CD4-positive, alpha-beta T cell treated with Interleukin-21 for 1 hour (primary cell): ENCODE measurements around the gene ZFAND2B.
A peak's percentile ranks its signal among the peaks of the same experiment; 100 is the strongest.

Experiments used
- DNase-seq: peaks from one replicate; pipeline ENCODE4 v3.0.0-alpha.2; 2020

ZFAND2B gene

DNA sequence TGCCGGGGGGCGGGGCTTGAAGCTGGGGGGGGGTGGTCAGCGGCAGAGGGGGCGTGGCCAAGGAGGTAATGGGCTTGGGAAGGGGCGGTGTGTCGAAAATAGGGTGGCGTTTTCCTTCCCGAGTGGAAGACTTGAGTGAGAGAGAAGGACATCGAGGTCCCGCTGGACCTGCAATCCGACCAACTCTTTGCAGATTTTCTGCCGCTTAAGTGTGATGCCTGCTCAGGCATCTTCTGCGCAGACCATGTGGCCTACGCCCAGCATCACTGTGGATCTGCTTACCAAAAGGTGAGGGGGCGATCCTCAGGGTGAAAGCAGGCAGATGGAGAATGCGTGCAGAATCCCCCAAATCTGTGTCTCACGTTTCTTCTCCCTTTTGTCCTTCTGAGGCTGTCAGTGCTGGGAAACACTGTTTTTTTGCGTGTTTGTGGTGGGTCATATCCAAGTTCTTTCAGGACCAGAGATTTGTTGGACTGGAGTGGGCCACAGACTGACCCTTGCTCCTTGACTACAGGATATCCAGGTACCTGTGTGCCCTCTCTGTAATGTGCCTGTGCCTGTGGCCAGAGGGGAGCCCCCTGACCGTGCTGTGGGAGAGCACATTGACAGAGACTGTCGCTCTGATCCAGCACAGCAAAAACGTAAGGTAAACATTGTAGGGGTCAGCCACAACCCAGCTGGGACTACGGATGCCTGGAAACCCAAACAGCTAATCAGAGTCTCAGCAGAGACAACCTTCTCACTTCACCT lies 727 bp downstream of the ZFAND2B start:
- DNase-seq, result no peak

- no peak for DNase-seq
Observed at GRCh38 chr2:219207884-219208740, 1.5 kb downstream of the ZFAND2B start.

GRCh38 chr2:219209236-219210195 lies 2.9 kb downstream of the ZFAND2B start:
- no peak for DNase-seq

DNA sequence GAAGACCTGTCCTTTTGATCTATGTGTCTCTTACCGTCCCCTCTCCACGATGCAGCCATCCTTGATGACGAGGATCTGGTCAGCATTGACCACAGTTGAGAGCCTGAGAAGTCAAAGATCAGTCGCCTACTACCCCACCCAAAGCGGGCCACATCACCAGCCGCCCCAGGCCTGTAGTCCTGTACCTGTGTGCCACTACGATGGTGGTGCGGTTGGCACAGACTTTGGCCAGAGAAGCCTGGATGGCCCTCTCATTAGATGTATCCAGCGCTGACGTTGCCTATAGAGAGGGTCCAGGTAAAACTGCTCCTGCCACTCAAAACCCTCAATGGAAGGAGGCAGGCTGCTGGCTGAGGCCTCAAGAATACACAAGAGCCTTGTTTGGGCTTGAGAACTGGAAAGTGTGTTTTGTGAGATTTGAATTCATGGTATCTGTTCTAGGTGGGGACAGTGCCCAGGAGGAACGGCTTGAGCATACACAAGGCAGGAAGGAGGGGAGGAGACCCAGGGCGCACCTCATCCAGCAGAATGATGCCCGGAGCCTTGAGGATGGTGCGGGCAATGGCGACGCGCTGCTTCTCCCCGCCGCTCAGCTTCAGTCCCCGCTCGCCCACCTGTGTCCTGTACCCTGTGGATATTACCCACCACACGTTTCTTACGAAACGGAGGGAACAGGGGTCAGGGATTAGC lies 3.8 kb downstream of the ZFAND2B start:
- DNase-seq, result no peak

GRCh38 chr2:219210886-219211362 lies 4.3 kb downstream of the ZFAND2B start:
- DNase-seq, result no peak

DNA sequence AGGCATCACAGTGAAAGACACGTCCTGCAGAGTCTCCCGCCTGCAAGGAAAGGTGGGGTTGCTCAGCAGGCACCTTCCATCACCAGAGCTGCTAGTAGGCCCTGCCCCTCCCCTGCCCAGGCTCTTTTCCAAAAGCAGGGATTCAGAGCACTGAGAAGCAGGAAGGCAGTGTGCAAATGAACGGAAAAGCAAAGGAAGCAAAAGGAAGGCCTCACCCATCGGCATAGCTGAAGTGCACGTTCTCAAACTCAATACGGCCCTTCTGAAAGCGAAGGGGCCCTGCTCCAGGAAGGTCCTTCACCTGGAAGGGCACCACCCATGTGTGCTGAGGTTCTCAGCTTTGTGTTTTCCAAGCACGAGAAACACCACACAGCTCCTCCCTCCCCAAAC lies 6.4 kb downstream of the ZFAND2B start:
- no peak for DNase-seq

DNA sequence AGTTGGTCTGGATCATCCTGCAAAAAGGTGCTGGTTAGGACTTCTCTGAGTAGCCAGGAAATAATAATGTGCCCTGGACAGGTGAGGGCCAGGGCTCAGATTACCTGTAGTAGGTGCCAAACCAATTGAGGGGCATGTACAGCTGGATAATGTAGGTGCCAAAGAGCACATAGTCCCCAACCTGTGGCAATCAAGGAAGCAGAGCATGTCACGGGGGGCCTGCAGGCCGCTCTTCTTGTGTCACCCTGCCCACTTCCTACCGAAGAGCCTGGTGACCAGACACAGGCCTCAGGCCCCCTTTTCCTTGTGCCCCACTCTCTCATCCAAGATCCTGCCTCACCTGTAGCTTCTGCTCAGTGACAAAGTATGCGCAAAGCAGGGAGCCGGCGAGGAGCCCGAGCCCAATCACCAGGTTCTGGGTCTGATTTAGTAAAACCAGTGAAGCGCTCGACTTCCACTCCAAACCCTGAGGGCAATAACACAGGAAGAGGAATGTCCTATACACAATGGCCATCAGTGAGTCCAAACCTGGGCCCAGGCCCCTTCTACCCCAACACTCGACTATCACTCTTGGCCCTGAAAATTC lies 7.0 kb downstream of the ZFAND2B start:
- DNase-seq, result no peak

DNA sequence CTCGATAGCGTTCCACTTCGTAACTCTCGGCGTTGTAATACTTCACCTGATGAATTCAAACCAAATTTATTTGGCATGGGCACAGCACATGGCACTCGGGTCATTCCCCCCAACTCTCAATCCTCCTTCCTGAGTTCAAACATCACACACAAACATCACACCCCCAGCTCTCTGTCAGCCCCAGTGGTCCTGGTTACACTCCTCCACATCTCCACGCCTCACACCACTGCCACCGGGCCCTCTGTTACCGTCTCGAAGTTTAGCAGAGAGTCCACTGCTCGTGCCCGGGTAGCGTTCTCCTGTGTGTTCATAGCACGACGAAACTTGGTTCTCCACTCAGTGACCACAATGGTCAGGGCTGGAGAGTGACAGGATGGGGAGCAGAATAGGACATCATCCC lies 7.6 kb downstream of the ZFAND2B start:
- DNase-seq, result no peak

DNA sequence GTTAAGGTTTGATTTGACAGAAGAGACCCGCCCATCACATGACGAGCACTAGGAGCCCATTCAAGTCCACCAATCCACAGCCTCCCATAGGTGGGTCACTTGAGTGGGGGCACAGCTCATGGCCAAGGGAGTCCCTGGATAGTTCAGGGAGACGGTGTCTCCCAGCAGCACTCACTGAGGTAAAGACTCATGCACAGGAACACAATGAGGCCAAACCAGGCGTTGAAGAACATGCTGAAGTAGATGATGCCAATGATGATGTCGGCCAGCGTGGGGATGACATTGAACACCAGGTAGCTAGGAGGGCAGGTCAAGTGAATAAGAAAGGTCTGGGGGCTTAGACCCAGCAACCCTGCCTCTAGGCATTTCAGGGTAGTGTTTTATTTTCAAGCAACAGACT lies 8.2 kb downstream of the ZFAND2B start:
- DNase-seq, result no peak

DNA sequence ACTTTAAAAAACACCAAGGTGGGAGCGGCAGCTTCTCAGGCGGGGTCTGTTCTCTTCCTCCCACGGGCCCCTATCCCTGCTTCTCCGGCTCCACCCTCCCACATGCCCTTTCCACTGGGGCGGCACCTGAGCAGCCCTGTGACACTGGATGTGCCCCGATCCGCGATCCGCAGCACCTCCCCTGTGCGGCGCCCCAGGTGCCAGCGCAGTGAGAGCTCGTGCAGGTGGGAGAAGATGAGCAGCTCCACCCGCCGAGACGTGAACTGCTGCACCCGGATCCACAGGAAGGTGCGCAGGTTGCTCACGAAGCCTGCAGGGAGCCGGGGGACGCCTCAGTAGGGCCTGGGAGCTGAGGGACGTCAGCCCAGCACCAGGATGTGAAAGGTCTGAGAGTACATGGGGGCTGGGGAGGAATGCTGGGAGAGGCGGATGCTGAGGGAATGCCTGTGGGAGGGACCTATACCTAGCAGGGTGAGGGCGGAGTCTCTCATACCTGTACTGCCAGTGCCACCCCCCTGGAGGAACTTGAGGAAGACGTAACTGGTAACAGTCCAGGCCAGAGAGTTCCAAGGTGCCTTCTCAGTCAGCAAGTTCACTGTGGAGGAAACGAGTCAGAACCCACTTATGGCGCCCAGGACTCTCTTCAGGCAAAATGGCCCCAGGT lies 9.4 kb downstream of the ZFAND2B start:
- no peak for DNase-seq

DNA sequence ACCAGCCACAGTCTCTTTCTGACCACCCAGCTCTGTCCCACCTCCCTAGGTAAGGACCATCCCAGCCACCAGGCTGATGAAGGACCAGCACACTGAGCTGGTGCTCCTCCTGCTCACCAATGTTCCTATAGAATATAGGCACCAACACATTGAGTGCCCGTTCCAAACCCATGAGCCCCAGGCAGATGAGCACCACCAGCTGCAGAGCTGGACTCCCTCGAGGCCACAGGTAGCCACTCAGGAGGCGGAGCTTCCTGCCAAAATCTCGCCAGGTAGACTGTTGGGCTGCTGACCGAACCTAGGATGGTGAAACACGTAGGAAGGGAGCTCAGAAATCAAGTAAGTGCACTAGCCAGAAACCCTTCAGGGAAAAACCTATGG lies 9.9 kb downstream of the ZFAND2B start:
- DNase-seq, result no peak

DNA sequence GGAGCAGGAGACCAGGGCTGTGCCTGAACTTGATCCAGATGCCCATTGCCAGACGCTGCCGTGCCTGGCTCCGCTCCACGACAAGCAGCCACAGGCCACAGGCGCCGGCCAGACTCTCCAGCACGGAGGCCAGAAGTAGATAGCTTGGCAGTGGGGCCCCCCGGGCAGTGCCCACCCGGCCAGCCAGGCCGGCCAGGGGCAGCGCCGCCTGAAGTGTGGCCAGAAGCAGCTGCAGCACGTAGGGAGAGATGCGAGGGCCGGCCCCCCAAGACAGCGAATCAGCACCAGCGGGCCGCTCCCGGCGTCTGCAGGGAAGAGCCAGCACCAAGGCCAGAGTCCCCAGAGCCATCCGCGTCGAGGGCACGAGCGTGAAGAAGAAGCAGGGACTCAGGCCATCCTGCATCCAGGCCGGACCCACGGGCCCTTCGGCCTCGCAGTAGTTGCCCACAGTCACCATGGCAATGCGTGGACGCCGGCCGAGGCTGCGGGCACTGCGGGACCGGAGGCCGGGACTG lies 11.7 kb downstream of the ZFAND2B start:
- DNase-seq, result peak; percentile 19

DNA sequence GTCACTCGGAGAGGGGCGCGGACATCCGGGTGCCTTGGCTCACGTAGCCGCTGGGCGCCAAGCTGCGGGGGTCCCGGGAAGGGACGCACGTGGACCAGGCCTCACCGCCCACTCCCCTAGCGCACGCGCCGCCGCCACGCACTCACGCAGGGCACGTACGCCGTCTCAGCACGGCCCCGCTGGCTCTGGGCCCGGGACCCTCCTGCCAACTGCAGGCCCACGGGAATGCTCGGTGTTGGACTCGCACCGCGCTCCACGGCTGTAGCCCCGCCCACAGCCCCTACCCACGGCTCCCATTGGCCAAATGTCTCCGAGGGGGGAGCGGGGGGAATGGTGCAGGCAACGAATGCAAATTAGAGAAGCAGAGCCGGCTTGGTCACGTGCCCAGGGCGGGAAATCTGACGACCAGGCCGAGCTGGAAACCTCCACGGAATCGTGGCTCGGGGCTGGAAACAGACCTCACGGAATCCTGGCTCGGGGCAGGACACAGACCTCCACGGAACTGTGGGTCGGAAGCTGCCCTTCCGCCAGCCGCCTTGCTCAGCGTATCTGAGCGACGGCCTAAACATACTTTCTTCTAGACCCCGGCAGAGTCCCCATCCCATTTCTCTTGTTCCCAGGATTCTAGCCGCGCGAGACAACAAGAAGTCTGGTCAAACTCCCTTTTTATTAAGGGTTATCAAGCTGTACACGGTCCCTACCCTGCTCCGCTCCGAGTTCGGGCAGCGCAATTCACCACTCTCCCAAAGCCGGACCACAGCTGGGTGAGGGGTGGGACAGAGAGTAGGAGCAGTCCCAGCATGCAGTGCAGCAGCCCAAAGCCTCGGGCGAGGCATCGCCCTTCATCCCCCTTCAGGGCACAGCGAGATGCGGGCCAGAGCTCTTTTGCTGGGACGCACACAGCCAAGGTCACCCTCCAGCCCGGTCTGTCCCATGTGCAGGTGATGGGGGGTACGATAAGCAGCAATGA lies 12.4 kb downstream of the ZFAND2B start, which contains the start of gene ABCB6:
TSS of gene ABCB6 (minus strand) at position 227 of the 970 bp plus-strand sequence. CDS start 285 bp downstream, outside the sequence.
- peak; percentile 90 for DNase-seq

DNA sequence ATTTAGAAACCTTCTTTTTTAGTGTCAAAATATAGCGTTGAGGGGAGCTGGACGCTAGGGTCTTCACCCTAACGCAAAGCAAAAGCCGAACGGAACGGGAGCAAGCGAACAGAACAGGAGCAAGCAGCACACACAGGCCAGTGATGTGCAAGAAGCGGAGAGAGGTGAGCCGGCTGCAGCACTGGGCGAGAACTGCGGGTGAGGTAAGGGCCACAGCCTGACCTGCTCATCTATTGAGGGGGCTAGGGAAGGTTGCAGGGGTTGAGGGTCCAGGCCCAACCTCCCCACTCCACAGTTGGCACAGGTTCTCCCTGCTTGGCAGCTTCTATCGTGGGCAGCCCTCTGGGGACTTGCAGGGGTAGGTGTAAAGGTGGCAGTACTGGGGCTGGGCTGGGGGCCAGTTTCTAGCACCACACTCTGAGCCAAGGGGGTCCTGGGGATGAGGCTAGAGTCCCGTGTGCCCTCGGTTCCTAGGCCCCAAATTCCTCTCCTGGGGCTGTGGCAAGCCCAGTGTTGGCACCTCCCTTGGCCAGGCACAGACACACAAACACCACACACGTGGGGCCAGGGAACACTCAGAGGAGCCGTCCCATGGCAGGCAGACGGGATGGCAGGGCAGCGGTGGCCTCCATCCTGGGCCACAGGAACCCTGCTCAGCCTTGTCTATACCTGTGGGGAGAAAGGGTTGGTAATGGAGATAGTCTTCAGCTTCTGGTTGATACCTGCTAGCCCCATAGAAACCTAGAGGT lies 13.4 kb downstream of the ZFAND2B start:
- DNase-seq, result no peak

- no peak for DNase-seq
Observed at GRCh38 chr2:219220652-219221402, 14.2 kb downstream of the ZFAND2B start.

GRCh38 chr2:219221957-219222518 lies 15.5 kb downstream of the ZFAND2B start:
- DNase-seq, result no peak

DNA sequence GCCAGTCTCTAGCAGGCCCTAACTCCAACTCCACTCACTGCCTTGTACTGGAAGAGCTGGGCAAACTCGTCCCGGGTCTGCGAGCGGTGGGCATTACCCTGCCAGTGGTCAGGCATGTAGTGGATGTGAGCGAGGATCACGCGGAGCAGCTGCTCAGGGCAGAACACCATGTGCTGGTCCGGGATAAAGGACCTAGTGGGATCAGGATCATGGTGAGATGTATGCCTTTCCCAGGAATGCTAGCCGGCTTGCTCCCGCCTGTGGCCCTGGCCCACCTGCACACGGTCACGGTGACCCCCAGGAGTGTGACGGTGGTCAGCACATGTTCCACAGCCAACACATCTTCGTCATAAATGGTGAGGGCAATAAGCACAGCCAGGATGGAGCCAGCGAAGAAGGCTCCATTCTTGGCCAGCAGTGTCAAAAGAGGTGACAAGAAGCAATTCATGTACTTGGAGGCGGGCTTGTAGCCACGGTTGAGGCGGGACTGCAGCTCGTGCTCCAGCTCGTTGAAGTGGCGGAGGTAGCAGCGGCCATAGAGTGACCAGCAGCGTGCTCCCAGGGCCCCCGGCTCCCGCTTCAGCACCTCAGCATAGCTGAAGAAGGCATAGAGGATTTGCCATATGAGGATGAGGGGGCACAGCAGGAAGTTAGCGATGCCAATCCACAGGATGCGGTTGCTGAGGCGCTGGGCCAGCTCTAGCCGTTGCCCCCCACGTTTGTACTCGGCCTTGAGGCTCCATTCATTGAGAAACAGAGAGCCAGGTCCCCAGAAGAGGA lies 17.4 kb downstream of the ZFAND2B start:
- no peak for DNase-seq
